GM12892 (cell line): Measurements from ENCODE around the gene DXO.

ENCODE experiments used
- POLR2A ChIP-seq: IDR thresholded peaks from 2 replicates; pipeline ENCODE4 v1.6.1; 2011; ENCODE audit warnings: low read depth, low read length, control low read depth
- TAF1 ChIP-seq: IDR thresholded peaks from 2 replicates; pipeline ENCODE4 v1.6.1; 2011; ENCODE audit warnings: low read depth, mild to moderate bottlenecking, control low read depth, low read length, borderline replicate concordance

- no peak for TF ChIP-seq POLR2A
- TF ChIP-seq TAF1, result no peak
Observed at GRCh38 chr6:31952890-31953289, 19.0 kb downstream of the DXO start.
